Aorta (tissue), 5 donors: ENCODE results near the gene SCN4A. TPM values are rescaled to one million over a fixed set of nuclear protein-coding genes. Genes with fewer than 3 reads are reported as not detected.
"Not testable (repeated sequence)": the region's sequence is repeated elsewhere in the genome, so short reads cannot be mapped to it uniquely, and the experiment has no call there.

Source experiments
- ATAC-seq: fragments of 200-7000 bp; cut with Tn5 transposase; one replicate; pipeline ENCODE4 v1.9.1; 2022; ENCODE audit warnings: moderate library complexity; ENCODE audit not compliant: low FRiP score
- DNase-seq, 2 donors: peaks; one replicate each; pipeline ENCODE4 v3.0.0-alpha.2; 2020
- H3K27ac ChIP-seq, 2 donors: one replicate each; pipeline ENCODE4 v1.5.1; 2013; ENCODE audit warnings: low read length in 2 of 2, mild to moderate bottlenecking in 2 of 2, moderate library complexity in 2 of 2, control low read depth in 1 of 2, inconsistent platforms in 1 of 2, low read depth in 1 of 2
- H3K27me3 ChIP-seq, 2 donors: one replicate each; pipeline ENCODE4 v1.6.1; 2013; ENCODE audit warnings: control low read depth in 1 of 2, low read length in 1 of 2, mild to moderate bottlenecking in 1 of 2, moderate library complexity in 1 of 2; ENCODE audit not compliant: insufficient read depth in 2 of 2, control insufficient read depth in 1 of 2
- H3K36me3 ChIP-seq, 2 donors: one replicate each; pipeline ENCODE4 v1.6.1; 2013; ENCODE audit warnings: control low read depth in 1 of 2, low read length in 1 of 2, mild to moderate bottlenecking in 1 of 2; ENCODE audit not compliant: insufficient read depth in 2 of 2, control insufficient read depth in 1 of 2
- H3K4me1 ChIP-seq, 2 donors: one replicate each; pipeline ENCODE4 v1.6.1; 2013; ENCODE audit warnings: low read length in 2 of 2, control low read depth in 1 of 2, mild to moderate bottlenecking in 1 of 2, moderate library complexity in 1 of 2; ENCODE audit not compliant: insufficient read depth in 2 of 2, control insufficient read depth in 1 of 2
- H3K4me3 ChIP-seq, 2 donors: one replicate each; pipeline ENCODE4 v1.5.1; 2013; ENCODE audit warnings: low read length in 2 of 2, control low read depth in 1 of 2, mild to moderate bottlenecking in 1 of 2
- H3K9me3 ChIP-seq: one replicate; pipeline ENCODE4 v1.6.1; 2013; ENCODE audit warnings: mild to moderate bottlenecking, low read length; ENCODE audit not compliant: control insufficient read depth
- WGBS, 2 donors: extraction: QIAGEN DNeasy Blood & Tissue Kit; methylation state at CpG; one replicate each; pipeline ENCODE4 v1.1.7; 2013; 5-methylcytosine and 5-hydroxymethylcytosine counted together
- intact Hi-C, 2 donors: fragments of 100-400 bp; cut with DNase I; formaldehyde crosslinking; loops; one replicate each; pipeline versions ENCODE4 v1.14.2 to v1.15.0; 2022
- polyA plus RNA-seq, 2 donors: library from polyadenylated mRNA; stranded (reverse); fragments of 200-250 nt; gene quantifications; one replicate each; pipeline ENCODE4 v1.2.3, GENCODE V29; 2013
- total RNA-seq, 2 donors: library from RNA; stranded (reverse); fragmentation: NEBNext Ultra II Directional; extraction: Animal tissue kit (Norgen Biotek cat#: 25700); gene quantifications; one replicate each; pipeline ENCODE4 v1.2.1, GENCODE V29; 2021
- donor health status: healthy with polysubstance abuse.
- donor health status: Bipolar disorder and iron deficiency.
- donor health status: DM: no; HTN: no; CAD: no.
- donor health status: DM: no; HTN: no; CAD: no.
- donor health status: DM: yes; HTN: yes; CAD: no.

The SCN4A gene
- total and polyA plus RNA-seq, 4 donors, result 0.03 to 3.2 (median 1.5) TPM; not detected in 1

DNA sequence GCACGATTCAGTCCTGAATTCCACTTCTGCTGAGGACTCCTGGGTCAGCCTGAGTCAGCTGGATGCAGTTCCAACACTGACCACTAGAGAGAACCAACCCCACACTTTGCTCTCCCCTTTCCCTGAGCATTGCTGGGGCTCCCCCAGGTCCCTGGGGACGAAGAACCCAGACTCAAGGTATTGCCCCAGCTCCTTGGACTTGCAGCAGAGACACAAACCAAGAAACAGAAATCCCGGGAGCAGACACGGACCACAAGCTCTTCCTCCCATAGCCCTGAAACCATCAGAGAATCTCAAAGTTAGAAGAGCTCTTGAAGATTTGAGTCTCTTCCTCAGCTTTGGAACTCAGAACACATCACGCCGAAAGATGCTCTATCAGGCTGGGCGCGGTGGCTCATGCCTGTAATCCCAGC is 53.4 kb downstream of the SCN4A start:
- Histone ChIP-seq H3K36me3 (no peaks in the 10 kb centered on the region), H3K4me3 (no peak overlapping the region), H3K27me3 (no peaks in the 10 kb centered on the region), H3K9me3 (no peaks in the 10 kb centered on the region), H3K27ac (no peak overlapping the region), H3K4me1 (no peaks in the 10 kb centered on the region)
- DNase-seq, result peak; percentile 68 to 77
- WGBS, 2 donors, result 42 to 46% methylated on average over 8 of the region's 8 CpGs
- intact Hi-C loops, result loop anchor here (5.0 to 10.0 kb wide), 3 partner anchors 105 to 213 kb away; partner anchors contain the start of genes ERN1 (in 1 of the 2) and ICAM2 (in 1 of the 2)
- peak; percentile 80 for ATAC-seq

GRCh38 chr17:63918789-63919305 is 53.9 kb downstream of the SCN4A start, which contains the start of gene GH1:
GH1 (minus strand) TSS chr17:63918839; CDS start chr17:63918776, 63 bp downstream.
- 45 to 47% methylated on average over 10 of the region's 10 CpGs for WGBS, 2 donors
- H3K9me3 ChIP-seq, H3K4me1 ChIP-seq, H3K27me3 ChIP-seq, ATAC-seq, H3K4me3 ChIP-seq, H3K27ac ChIP-seq, H3K36me3 ChIP-seq: not testable (repeated sequence)
- DNase-seq, result peak in 1 of 2 donors; percentile 43
- intact Hi-C loops, result loop anchor here (5.0 to 10.0 kb wide), 3 partner anchors 106 to 213 kb away; partner anchors contain the start of genes ERN1 (in 1 of the 2) and ICAM2 (in 1 of the 2)

- 52 to 54% methylated on average over 10 of the region's 10 CpGs for WGBS, 2 donors
- H3K36me3 ChIP-seq, result no peaks in the 10 kb centered on the region
- intact Hi-C loops, result loop anchor here (5.0 to 10.0 kb wide), 3 partner anchors 106 to 214 kb away; partner anchors contain the start of genes ERN1 (in 1 of the 2) and ICAM2 (in 1 of the 2)
- H3K4me1 ChIP-seq, result no peaks in the 10 kb centered on the region
- ATAC-seq, result no peak
- no peaks in the 10 kb centered on the region for H3K9me3 ChIP-seq
- no peaks in the 10 kb centered on the region for H3K27me3 ChIP-seq
- no peak overlapping the region for H3K4me3 ChIP-seq
- no peak overlapping the region for H3K27ac ChIP-seq
- DNase-seq, result peak; percentile 21 to 57
Measured at GRCh38 chr17:63918305-63918704, 54.4 kb downstream of the SCN4A start.

DNA sequence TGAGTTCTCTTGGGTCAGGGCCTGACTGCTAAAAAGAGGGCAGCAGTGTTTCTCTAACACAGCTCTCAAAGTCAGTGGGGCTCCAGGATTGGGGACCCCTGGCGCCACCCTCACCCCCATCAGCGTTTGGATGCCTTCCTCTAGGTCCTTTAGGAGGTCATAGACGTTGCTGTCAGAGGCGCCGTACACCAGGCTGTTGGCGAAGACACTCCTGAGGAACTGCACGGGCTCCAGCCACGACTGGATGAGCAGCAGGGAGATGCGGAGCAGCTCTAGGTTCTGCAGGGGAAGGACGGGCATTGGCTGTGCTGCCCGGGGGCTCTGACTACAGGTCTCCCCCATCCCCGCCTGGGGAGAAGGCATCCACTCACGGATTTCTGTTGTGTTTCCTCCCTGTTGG is 55.1 kb downstream of the SCN4A start:
- no peaks in the 10 kb centered on the region for H3K4me1 ChIP-seq
- no peaks in the 10 kb centered on the region for H3K36me3 ChIP-seq
- WGBS, 2 donors, result 79 to 82% methylated on average over 13 of the region's 13 CpGs
- ATAC-seq (no peak), DNase-seq (peak; percentile 27 to 68)
- no peaks in the 10 kb centered on the region for H3K27me3 ChIP-seq
- intact Hi-C loops, result loop anchor here (5.0 to 10.0 kb wide), 3 partner anchors 107 to 215 kb away; partner anchors contain the start of genes ERN1 (in 1 of the 2) and ICAM2 (in 1 of the 2)
- no peaks in the 10 kb centered on the region for H3K9me3 ChIP-seq
- H3K27ac ChIP-seq, result no peak overlapping the region
- H3K4me3 ChIP-seq, result no peak overlapping the region

GRCh38 chr17:63917206-63917605 is 55.5 kb downstream of the SCN4A start:
- H3K4me1 ChIP-seq, result not testable (repeated sequence)
- DNase-seq, result peak in 1 of 2 donors; percentile 53

GRCh38 chr17:63916566-63917185 is 56.0 kb downstream of the SCN4A start:
- ATAC-seq (no peak), DNase-seq (peak; percentile 29 to 34)
- WGBS, 2 donors, result 77 to 80% methylated on average over 12 of the region's 12 CpGs
- no peak overlapping the region for H3K4me3 ChIP-seq
- H3K36me3 ChIP-seq, result no peaks in the 10 kb centered on the region
- no peak overlapping the region for H3K27ac ChIP-seq
- no peaks in the 10 kb centered on the region for H3K4me1 ChIP-seq
- no peaks in the 10 kb centered on the region for H3K9me3 ChIP-seq
- no peaks in the 10 kb centered on the region for H3K27me3 ChIP-seq
- intact Hi-C loops, result loop anchor here (5.0 to 10.0 kb wide), 3 partner anchors 108 to 216 kb away; partner anchors contain the start of genes ERN1 (in 1 of the 2) and ICAM2 (in 1 of the 2)

More at GRCh38 chr17:63917206-63917605, 55.5 kb downstream of the SCN4A start:
- ATAC-seq, H3K4me3 ChIP-seq, H3K9me3 ChIP-seq, H3K27me3 ChIP-seq, H3K27ac ChIP-seq, H3K36me3 ChIP-seq: not testable (repeated sequence)
- intact Hi-C loops, result loop anchor here (5.0 to 10.0 kb wide), 3 partner anchors 108 to 215 kb away; partner anchors contain the start of genes ERN1 (in 1 of the 2) and ICAM2 (in 1 of the 2)
- 86 to 89% methylated on average over 7 to 11 of the region's 11 CpGs for WGBS, 2 donors

- H3K36me3 ChIP-seq, result not testable (repeated sequence)
- DNase-seq, result peak; percentile 3 to 30
- intact Hi-C loops, result loop anchor here (5.0 to 10.0 kb wide), 3 partner anchors 109 to 217 kb away; partner anchors contain the start of genes ERN1 (in 1 of the 2) and ICAM2 (in 1 of the 2)
Measured at GRCh38 chr17:63915753-63916152, 57.0 kb downstream of the SCN4A start.

GRCh38 chr17:63914471-63914870 is 58.2 kb downstream of the SCN4A start:
- intact Hi-C loops, result loop anchor here in 1 of 2 donors (5.0 to 10.0 kb wide), 2 partner anchors 110 to 223 kb away; partner anchors contain the start of gene ICAM2
- peak; percentile 29 to 61 for DNase-seq

More at GRCh38 chr17:63915753-63916152, 57.0 kb downstream of the SCN4A start:
- WGBS, 2 donors, result 79 to 80% methylated on average over 10 of the region's 10 CpGs
- H3K4me1 ChIP-seq, H3K4me3 ChIP-seq, ATAC-seq, H3K9me3 ChIP-seq, H3K27me3 ChIP-seq, H3K27ac ChIP-seq: not testable (repeated sequence)

More at GRCh38 chr17:63914471-63914870, 58.2 kb downstream of the SCN4A start:
- no peak overlapping the region for H3K27ac ChIP-seq
- H3K4me1 ChIP-seq, result no peaks in the 10 kb centered on the region
- 94% methylated on average over 7 of the region's 7 CpGs for WGBS, 2 donors
- ATAC-seq, result no peak
- H3K4me3 ChIP-seq, result no peak overlapping the region
- H3K36me3 ChIP-seq, result no peaks in the 10 kb centered on the region
- H3K27me3 ChIP-seq, result no peaks in the 10 kb centered on the region
- no peaks in the 10 kb centered on the region for H3K9me3 ChIP-seq
